GM21529 (cell line): ENCODE results near the gene TMTC2.
"Not testable (repeated sequence)": the region's sequence is repeated elsewhere in the genome, so short reads cannot be mapped to it uniquely, and the experiment has no call there.

Experiments used
- ATAC-seq: cut with Tn5 transposase; IDR thresholded peaks from one replicate; pipeline ENCODE4 v1.9.1; 2021; ENCODE audit not compliant: unreplicated experiment

TMTC2 gene

DNA sequence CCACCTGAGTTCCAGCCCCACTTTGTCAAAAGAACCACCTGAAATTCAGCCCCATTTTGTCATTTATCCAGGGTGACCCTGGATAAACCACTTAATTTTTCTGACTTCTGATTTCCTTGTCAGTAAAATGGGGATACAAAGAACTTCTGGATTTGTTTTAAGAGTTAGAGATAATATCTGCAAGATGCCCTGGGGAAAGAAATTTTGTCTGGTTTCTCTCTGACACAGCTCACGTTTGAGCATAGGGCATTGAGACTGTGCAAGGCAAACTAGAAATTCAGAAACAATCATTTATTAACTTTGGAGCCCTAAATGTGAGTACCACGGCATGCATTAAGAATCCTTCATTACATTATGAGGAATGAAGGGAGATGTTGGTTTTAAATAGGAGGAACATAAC, 37.2 kb downstream of the TMTC2 start:
- ATAC-seq = no peak

DNA sequence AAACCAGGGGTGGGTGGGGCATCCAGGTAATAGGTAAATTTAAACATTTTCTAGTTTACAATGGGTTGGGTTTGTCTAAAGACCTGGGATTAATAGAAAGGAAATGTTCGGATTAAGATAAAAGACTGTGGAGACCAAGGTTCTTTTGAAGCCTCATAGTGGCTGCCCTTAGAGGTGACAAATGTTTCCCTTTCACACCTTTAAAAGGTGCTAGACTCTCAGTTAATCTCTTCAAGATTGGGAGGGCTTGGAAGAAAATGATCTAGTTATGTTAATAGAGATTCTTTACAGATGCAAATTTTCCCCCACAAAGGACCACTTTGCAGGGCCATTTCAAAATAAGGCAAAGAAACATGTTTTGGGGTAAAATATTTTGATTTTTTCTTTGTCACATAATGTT, 39.0 kb downstream of the TMTC2 start:
- ATAC-seq = no peak

DNA sequence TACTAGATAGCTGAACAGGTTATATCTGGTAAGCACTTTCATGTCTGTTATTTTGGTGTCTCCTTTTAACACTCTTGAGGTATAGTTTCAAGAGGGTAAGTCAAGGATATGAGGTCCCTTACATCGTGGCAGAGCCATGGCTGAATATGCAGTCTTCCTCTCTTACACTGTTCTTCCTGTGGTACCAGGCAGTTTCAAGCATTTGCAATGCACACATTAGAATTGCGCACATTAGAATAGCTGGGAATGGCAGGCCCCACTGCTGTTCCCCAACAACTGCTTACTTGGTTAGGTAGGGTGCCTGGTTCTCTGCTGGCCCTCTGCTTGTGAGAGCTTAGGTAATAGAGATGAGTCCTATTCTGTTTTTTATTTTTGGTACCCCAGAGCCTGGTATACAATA, 41.2 kb downstream of the TMTC2 start:
- no peak for ATAC-seq

DNA sequence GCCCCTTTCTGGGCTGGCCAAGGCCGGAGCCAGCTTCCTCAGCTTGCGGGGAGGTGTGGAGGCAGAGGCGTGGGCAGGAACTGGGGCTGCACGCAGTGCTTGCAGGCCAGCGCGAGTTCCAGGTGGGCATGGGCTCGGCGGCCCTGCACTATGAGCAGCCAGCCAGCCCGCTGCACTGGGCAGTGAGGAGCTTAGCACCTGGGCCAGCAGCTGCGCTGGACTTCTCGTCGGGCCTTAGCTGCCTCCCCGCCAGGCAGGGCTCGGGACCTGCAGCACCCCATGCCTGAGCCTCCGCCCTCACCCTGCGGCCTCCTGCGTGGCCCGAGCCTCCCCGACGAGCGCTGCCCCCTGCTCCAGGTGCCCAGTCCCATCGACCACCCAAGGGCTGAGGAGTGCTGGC, 42.0 kb downstream of the TMTC2 start:
- no peak for ATAC-seq

DNA sequence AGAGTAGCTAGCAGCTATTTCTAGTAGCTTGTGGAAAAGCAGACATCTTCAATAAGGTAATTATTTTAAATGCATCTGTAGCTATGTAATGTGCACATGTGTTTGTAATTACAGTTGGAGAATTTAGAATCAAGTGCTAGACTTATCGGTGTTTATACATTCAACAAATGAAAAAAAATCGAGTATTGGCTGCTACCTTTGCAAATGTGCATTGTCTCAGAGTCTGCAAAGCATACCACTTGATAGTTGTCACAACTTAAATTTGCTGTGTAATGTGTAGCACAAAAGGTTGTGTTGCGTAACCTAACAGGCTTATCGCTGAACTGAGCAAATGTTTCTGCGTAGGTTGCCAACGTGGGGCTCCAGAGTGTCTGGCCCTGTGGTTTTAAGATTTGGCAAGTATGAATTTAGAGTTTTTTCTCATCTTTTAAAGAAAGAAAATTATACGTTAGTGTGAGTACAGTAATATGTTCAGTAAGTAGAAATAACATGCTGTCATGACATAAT, 44.3 kb downstream of the TMTC2 start:
- no peak for ATAC-seq

DNA sequence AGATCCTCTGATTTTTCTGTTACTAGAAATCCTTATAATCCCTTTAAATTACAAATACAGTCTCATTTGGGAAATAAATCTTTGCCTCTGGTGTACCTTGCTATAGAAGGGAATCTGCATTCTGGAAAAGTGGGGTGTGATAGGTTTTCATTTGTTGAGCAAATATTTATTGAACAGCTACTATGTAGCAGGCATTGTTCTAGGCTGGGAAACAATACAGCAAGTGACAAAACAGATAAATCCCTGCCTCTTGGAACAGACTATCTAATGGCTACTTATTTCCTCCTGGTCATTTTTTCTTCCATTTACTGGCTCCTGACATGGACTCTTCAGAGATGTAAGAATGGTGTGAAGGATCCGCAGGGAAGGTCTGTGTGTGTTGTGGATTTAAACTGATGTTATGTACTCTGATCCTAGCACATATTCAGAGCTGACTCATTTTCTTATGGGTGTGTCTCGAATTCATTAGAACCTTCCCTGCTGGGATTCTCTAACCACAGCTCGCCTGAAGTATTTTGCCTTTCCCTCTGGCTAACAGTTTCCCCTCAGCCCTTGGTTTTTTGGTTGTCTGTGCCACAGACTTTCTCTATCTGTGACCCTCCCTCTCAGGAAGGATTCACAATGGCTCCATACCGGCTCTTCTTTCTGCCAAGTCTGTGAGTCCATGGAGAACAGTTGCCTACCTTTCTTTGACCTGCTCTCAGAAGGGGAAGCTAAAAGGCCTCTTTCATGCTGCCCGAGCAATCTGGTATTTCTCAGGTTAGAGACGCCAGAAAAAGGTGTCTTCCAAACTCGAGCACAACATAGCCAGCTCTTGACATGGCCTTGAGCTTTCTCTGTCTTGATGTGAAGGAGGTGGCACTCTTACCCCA, 53.7 kb downstream of the TMTC2 start:
- ATAC-seq = no peak

DNA sequence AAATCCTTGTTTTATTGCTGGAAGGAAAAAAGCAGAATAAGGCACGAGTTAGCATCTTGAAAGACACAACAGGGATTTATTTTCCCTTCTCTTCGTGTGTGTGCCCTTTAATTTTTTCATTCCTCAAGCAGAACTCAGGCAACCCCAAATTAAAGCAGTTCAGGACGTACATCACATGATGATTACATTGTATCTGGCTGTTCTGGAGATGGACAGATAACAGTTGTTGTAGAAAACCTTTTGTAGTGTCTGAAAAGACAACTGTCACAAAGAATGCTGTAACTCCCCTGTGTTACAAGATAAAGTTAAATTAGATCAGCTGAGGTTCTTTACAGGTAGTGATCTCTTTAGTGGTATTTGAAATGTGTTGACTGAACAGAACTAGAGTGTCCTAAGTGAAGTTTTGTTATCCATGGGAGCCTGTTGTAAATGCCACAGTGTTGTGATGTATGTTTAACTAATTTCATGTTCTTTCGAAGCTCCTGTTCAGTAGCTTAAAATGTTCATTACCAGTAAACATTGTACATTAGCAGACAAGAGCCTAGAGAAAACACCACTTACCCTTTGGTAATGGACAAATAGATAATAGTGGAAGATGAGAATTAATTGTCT, 58.5 kb downstream of the TMTC2 start:
- ATAC-seq = no peak

DNA sequence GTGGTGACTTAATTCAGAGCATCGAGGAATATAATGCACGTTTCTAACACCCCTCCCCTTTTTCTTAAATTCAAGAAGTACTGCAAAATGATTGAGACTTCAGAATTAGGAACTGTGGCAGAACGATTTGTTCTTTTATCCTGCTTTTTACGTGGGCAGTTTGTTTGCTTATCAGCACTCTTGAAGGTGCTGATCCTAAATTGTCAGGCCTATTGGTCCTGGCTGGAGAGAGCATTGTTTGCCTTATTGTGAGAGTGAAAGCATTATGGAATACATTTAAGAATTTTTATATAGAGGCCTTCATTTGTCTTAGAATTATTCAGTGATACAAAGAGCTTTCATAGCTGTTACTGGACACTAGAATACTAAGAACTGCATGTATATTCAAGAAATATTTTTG, 59.1 kb downstream of the TMTC2 start:
- ATAC-seq = no peak

DNA sequence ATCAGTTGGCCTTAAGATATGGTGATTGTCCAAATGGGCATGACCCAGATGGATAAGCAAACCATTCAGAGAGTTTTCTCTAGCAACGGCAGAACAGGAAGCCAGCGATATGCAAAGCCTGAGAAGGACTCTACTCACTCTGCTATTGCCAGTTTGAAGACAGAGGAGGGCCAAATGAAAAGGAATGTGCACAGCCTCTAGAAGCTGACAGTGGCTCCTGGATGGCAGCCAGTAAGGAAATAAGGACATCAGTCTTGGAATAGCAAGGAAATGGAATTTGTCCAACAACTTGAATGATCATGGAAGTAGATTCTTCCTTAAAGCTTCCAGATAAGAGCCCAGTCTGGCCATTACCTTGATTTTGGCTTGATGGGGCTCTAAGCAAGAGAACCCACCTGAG, 60.0 kb downstream of the TMTC2 start:
- ATAC-seq = no peak

DNA sequence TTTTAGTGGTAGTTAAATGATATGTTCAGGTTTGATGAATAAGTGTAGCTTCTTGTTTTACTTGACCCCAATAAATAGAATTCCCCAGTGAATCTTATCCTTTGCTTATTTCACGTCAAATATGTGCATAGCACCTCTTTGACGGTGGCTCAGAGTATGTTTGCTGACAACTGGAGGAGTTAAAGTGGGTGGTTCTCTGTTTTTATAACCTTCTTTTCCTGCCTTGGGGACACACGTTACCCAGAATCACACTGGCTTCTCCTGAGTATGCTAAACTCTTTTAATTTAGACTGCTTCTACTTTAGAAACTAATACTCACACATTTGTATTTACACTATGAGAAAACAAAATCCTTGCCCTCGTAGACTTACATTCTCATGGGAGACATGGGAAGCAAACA, 62.3 kb downstream of the TMTC2 start:
- no peak for ATAC-seq

DNA sequence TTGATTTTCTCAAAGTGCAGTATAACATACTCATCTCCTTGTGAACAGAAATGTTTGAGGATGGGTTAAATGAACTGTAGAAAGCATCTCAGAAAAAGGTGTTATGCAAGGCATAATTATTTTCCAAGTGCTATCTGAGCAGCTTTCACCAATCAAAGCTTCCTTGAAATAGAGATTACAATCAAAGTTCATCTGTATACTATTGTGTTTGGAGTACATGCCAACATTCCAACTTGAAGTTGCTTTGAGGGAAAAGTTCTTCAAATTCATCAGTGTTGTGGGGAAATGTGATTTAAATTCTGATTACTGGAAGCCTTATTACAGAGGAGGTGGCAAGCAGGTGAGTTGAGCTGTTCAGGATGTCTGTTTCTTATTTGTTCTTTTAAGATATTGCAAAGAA, 68.2 kb downstream of the TMTC2 start:
- no peak for ATAC-seq

DNA sequence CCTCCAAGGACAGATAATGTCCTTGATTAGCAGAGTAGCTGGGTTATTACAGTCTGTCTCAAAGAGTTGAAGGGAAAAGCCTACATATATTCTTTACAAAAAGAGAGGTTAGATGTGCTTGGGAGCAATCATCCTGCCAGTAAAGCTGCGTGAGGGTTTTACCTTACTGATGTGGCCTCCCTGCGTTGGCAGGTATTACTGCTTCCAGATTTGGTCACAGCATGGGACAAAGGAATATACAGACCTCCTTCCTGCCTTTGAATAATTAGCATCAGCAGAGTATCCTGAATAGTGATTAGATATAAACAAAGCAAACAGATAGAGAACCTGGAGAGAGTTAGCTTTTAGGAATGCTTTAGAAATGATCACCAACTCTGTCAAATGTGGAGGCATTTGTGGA, 69.6 kb downstream of the TMTC2 start:
- ATAC-seq = no peak

DNA sequence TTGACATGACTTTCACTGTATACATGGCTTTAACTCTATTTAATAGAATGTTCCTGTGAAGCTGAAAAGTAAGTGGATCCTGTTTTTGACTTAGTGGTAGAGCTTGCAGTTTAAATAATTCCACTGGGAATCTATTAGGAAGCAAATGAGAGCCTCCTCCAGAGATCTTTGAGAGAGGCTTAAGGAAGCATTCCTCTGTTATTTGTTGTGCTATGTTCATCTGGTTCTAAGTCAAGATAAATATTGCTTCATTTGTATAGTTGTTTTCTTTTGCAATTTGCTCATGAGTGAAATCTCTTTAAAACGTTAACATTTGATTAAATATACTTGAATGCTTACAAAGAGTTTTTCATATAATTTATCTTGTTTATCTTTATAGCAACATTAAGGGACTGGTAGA, 70.4 kb downstream of the TMTC2 start:
- ATAC-seq = no peak

DNA sequence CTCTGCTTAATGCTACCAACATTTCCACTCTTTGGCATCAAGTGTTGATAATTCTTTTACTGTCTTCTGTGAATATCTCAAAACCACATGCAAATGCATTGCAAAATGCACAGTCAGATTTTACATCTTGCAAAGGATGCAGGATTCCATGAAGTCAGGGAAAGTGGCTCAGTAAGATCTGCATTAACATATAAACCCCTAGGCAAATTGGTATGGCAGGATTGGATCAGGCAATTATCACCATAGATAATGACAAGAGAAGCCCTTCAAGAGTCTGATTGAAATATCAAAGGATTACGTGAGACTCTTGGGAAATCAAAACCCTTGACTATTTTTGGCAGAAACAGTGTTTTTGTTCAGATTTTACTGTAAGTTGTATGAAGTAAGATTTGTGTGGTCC, 71.0 kb downstream of the TMTC2 start:
- ATAC-seq = no peak

DNA sequence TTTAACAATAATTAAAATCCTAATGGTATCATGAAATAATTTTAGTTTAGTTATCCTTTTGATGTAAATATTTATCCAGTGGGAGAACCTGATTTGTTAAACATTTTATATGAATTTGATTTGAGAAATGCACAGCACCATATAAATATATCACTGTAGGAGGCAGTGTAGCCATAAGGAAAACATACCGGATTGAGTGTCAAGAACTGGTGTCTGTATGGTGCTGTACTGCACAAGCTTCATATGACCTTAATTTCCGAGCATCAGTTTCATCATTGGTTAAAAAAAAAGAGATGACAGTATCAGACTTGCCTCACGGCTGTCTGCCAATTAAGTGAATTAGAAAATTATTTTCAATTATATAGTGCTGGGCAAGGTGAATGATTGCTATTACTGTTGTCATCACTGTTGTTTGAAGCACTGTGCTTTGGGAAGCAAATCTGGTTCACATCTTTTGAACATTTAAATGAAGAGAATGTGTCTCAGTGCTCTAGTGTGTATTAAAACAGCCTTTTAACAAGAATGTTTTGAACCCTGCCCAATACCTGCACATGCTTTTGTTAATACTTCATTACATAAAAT, 72.1 kb downstream of the TMTC2 start:
- ATAC-seq = no peak

DNA sequence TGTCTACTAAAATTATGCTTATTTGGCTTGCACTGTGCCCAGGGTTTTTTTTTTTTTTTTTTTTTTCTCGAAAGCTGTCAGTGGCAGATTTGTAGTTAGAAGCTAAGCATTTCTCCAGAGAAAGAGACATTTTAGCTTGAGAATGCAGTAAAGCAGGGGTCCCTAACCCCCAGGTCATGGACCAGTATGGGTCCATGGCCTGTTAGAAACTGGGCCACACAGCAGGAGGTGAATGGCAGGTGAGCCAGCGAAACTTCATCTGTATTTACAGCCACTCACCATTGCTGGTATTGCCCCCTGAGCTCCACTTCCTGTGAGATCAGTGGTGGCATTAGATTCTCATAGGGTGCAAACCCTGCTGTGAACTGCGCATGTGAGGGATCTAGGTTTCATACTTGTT, 73.7 kb downstream of the TMTC2 start:
- ATAC-seq = no peak

DNA sequence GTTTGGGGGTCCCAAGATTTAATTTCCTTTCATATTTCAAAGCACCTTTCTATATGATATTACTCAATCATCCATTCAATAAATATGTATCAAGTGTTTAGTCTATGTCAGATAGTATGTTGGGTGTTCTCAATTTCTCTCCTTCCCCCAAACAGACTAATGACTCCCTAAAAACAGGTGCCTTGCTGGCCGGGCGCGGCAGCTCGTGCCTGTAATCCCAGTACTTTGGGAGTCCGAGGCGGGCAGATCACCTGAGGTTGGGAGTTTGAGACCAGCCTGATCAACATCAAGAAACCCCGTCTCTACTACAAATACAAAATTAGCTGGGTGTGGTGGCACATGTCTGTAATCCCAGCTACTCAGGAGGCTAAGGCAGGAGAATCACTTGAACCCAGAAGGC, 78.5 kb downstream of the TMTC2 start:
- not testable (repeated sequence) for ATAC-seq

DNA sequence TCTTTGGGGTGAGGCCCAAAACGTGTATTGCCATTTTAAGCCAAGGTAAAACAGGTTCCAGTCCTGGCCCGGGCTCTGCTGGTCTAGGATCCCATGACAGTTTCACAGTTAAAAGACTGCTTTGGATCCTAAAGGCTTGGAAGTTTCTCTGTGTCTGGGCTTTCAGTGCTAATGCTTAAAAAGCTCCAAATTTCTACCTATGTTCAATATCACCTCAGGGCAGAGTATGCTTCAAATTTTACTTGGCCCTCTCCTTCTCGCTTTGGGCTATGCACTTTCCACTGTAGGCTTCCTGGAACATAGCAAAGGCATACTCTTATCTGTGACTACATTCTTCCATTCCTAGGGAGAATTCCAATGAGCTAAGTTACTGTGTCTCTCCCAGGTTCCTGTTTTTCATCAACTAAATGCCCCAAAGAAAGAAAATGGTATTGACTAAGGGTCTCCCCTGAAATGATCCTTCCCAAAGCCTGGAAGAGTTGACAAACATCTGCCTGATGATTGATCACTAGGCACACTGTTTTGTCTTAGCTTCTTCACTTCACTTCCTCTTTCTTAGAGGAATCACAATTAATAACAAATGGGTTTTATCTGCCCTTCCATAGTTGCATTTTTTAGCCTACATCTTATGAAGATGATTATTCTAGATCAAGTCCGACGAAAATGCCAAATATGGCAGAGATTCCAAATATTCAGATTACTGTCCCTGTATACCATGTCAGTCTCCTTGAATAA, 79.4 kb downstream of the TMTC2 start:
- ATAC-seq = no peak

DNA sequence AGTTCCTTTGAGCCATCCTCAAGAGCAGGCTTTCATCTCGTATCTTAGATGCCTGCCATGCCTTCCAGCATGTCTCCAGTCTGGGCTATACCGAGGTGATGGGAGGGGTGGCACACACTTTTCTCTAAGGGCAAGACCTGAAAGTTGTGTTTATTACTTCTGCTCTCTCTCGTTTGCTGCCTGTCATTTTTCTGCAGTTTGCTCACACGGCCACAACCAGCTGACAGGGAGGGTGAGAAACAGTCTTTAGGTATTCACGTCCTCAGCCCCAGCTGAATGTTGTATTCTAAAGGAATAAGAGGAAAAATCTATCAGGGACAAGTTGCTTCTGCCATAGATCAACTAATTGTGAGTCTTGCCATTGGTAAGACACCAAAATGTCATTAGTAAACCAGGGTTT, 88.0 kb downstream of the TMTC2 start:
- no peak for ATAC-seq

DNA sequence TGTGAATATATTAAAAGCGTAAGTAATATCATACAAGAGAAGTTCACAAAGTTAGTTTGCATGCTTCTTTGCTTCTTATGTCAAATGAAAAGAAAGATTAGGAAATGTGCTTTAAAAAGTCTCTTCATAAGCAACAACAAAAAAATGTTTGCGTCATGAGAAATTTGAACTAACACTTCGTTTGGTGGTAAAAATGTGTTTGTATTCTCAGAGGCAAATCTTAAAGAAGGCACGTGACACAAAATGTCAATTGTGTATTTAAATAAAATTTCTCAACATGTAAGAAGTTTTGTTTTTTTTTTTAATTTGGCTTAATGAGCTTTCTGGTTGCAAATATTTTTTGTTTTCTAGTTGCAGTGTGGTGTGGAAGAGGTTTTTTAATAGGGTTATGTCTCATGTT, 93.8 kb downstream of the TMTC2 start:
- ATAC-seq = no peak

DNA sequence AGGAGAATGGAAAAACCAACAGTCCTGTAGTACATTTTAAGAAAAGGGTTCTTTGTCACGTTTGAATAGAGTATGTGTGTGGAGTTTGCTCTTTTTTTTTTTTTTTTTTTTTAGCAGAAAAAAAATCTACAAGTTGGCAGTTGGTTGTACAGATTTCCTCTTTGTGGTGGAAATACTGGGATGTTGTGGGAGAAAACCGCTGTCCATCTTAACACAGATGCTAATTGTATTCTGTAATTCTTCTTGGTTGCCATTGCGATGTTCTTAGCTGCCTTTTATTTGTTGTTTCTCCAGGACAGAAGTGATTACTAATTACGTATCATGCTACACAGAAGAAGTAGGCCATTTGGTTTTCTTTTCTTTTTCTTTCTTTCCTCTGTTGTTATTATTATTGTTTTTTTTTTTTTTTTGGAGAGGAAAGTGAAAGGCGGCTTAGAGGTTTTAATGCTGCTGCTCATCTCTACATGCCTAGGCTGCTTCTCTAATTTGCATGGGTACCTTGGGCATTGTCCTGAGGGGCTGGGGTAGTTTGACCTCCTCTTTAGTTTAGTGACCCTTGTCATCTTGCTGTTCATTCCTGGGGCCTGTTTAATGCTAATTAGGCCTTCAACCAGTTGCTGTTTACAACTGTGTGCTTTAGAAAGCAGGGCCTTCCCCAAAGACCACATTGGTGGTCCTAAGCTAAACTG, 94.7 kb downstream of the TMTC2 start:
- ATAC-seq = no peak
